HFFc6 (cell line): Measurements from ENCODE around the gene NUP210. TPM values are rescaled to one million over a fixed set of nuclear protein-coding genes. Genes with fewer than 3 reads are reported as not detected.

Source experiments
- DNase-seq: peaks from one replicate; pipeline ENCODE4 v3.0.0-alpha.2; 2018
- H3K27ac Mint-ChIP-seq: 2 replicates; pipeline ENCODE4 v1.8.0; 2020; ENCODE audit warnings: mild to moderate bottlenecking, mixed read lengths
- H3K27me3 Mint-ChIP-seq: 2 replicates; pipeline ENCODE4 v1.8.0; 2021; ENCODE audit warnings: mild to moderate bottlenecking, moderate library complexity, mixed read lengths; ENCODE audit not compliant: insufficient read depth
- H3K36me3 Mint-ChIP-seq: 2 replicates; pipeline ENCODE4 v1.8.0; 2021; ENCODE audit warnings: low read depth, mixed read lengths
- H3K4me1 Mint-ChIP-seq: 2 replicates; pipeline ENCODE4 v1.8.0; 2020; ENCODE audit warnings: low read depth, mixed read lengths
- H3K4me3 Mint-ChIP-seq: 2 replicates; pipeline ENCODE4 v1.8.0; 2020; ENCODE audit warnings: mild to moderate bottlenecking, moderate library complexity, mixed read lengths
- H3K9me3 Mint-ChIP-seq: 2 replicates; pipeline ENCODE4 v1.8.0; 2020; ENCODE audit warnings: mild to moderate bottlenecking, mixed read lengths
- CTCF ChIP-seq: fragments of 200-600 bp; sonication (generic); IDR thresholded peaks from 2 replicates; pipeline ENCODE4 v1.5.0; 2021; ENCODE audit warnings: antibody characterized with exemption, mild to moderate bottlenecking
- total RNA-seq, 6 experiments: library from RNA; stranded (reverse); fragmentation: NEBNext Ultra II Directional; extraction: Animal tissue kit (Norgen Biotek cat#: 25700); gene quantifications; 2 replicates in 1 of 6; 3 replicates in 5 of 6; pipeline ENCODE4 v1.2.3, GENCODE V29; 2021

Gene NUP210
- total RNA-seq, 6 experiments from 2014 or later: 0.33 to 3.4 (median 3.1) TPM

- TF ChIP-seq CTCF: no peak
- H3K4me1 Mint-ChIP-seq: 0 out of 2 replicates have a peak, but pooled peaks cover 6% of the 10 kb centered on the region
- H3K36me3 Mint-ChIP-seq: no peaks in the 10 kb centered on the region
- H3K27me3 Mint-ChIP-seq: peaks cover 30% of the 10 kb centered on the region
- H3K27ac Mint-ChIP-seq: no peak overlapping the region
- H3K9me3 Mint-ChIP-seq: no peaks in the 10 kb centered on the region
- no peak for DNase-seq
- H3K4me3 Mint-ChIP-seq: no peak overlapping the region
These were observed 19.0 kb downstream of the NUP210 start for GRCh38 chr3:13401149-13401548.

GRCh38 chr3:13400114-13400673, 19.9 kb downstream of the NUP210 start:
- H3K27ac Mint-ChIP-seq: no peak overlapping the region
- no peaks in the 10 kb centered on the region for H3K36me3 Mint-ChIP-seq
- no peaks in the 10 kb centered on the region for H3K9me3 Mint-ChIP-seq
- no peak overlapping the region for H3K4me3 Mint-ChIP-seq
- H3K4me1 Mint-ChIP-seq: no peaks in the 10 kb centered on the region
- no peak for TF ChIP-seq CTCF
- H3K27me3 Mint-ChIP-seq: peaks cover 34% of the 10 kb centered on the region
- no peak for DNase-seq

GRCh38 chr3:13399603-13400002, 20.5 kb downstream of the NUP210 start:
- Mint-ChIP-seq H3K36me3 (no peaks in the 10 kb centered on the region), H3K9me3 (no peaks in the 10 kb centered on the region), H3K27ac (no peak overlapping the region), H3K4me1 (no peaks in the 10 kb centered on the region), H3K27me3 (peaks cover 39% of the 10 kb centered on the region), H3K4me3 (no peak overlapping the region)
- TF ChIP-seq CTCF: no peak
- DNase-seq: no peak

GRCh38 chr3:13397316-13397715, 22.8 kb downstream of the NUP210 start:
- no peak for DNase-seq
- Mint-ChIP-seq H3K4me3 (no peak overlapping the region), H3K36me3 (no peaks in the 10 kb centered on the region), H3K27ac (no peak overlapping the region), H3K27me3 (peaks cover 46% of the 10 kb centered on the region), H3K4me1 (no peaks in the 10 kb centered on the region), H3K9me3 (no peaks in the 10 kb centered on the region)
- TF ChIP-seq CTCF: no peak

- no peaks in the 10 kb centered on the region for H3K36me3 Mint-ChIP-seq
- H3K27ac Mint-ChIP-seq: no peak overlapping the region
- H3K4me1 Mint-ChIP-seq: no peaks in the 10 kb centered on the region
- peaks cover 54% of the 10 kb centered on the region for H3K27me3 Mint-ChIP-seq
- TF ChIP-seq CTCF: no peak
- H3K9me3 Mint-ChIP-seq: no peaks in the 10 kb centered on the region
- H3K4me3 Mint-ChIP-seq: no peak overlapping the region
- DNase-seq: no peak
These were observed 25.8 kb downstream of the NUP210 start for GRCh38 chr3:13394363-13394762.
